K562 (cell line): ENCODE measurements around the gene ITPRID2. TPM values are rescaled to one million over a fixed set of nuclear protein-coding genes. Genes with fewer than 3 reads are reported as not detected.

Source experiments
- ATAC-seq: fragments of 200-7000 bp; cut with Tn5 transposase; 3 replicates; pipeline ENCODE4 v1.9.1; 2020; ENCODE audit warnings: moderate library complexity
- BruUV-seq: library from RNA; stranded (reverse); fragments of 400-500 nt; replicated peaks from 2 replicates; lab custom pipeline; 2021; lab: Mats Ljungman, UMichigan
- CTCF ChIA-PET: fragments of 300-600 bp; formaldehyde crosslinking; extraction: SDS; loops from one replicate; lab custom pipeline; 2021; ENCODE audit warnings: low intra/inter-chr PET ratio; lab: Yijun Ruan, JAX
- POLR2A ChIA-PET: fragments of 300-600, 350-650 bp; sonication (Branson Sonifier 250); formaldehyde crosslinking; extraction: SDS; loops from one replicate; lab custom pipeline; 2021; ENCODE audit warnings: antibody characterized with exemption, inconsistent platforms; lab: Yijun Ruan, JAX
- DNase-seq, 4 experiments: peaks; one replicate each; pipeline versions ENCODE4 v3.0.0 to v3.0.0-alpha.2; 2011 to 2018; ENCODE audit warnings: low spot score in 3 of 4, mixed read lengths in 3 of 4; ENCODE audit errors: extremely low read depth in 1 of 4
- FAIRE-seq: peaks from 2 replicates; lab custom pipeline; 2011; peaks lifted over from hg19 to GRCh38; lab: Jason Lieb, UNC
- H2AFZ ChIP-seq: 2 replicates; pipeline ENCODE4 v1.6.0; 2011; ENCODE audit warnings: low read depth, low read length, control low read depth, inconsistent platforms
- H3K27ac ChIP-seq: fragments of 200-600 bp; 3 replicates; pipeline ENCODE4 v1.8.0; 2011; ENCODE audit warnings: low read depth, mild to moderate bottlenecking, control low read depth, inconsistent platforms, low read length, moderate library complexity, mixed read lengths; ENCODE audit errors: extremely low read depth
- H3K27me3 ChIP-seq, 2 experiments: fragments of 300-600 bp in 1 of 2; 2 replicates in 1 of 2; 3 replicates in 1 of 2; pipeline versions ENCODE4 v1.6.0 to v1.8.0; 2011; ENCODE audit warnings: inconsistent platforms in 2 of 2, low read length in 2 of 2, mild to moderate bottlenecking in 1 of 2, mixed read lengths in 1 of 2, moderate library complexity in 1 of 2; ENCODE audit not compliant: control insufficient read depth in 2 of 2, insufficient read depth in 2 of 2
- H3K36me3 ChIP-seq: fragments of 300-600 bp; 3 replicates; pipeline ENCODE4 v1.8.0; 2011; ENCODE audit warnings: mild to moderate bottlenecking, low read length, inconsistent platforms; ENCODE audit not compliant: control insufficient read depth, insufficient read depth
- H3K4me1 ChIP-seq, 2 experiments: fragments of 200-600 bp in 1 of 2; replicated peaks in 1 of 2; 2 replicates in 1 of 2; 3 replicates in 1 of 2; pipeline versions ENCODE4 v1.5.1 to v1.8.0; 2011; ENCODE audit warnings: inconsistent platforms in 2 of 2, low read length in 2 of 2, mild to moderate bottlenecking in 1 of 2, mixed read lengths in 1 of 2, moderate library complexity in 1 of 2; ENCODE audit not compliant: control insufficient read depth in 2 of 2, insufficient read depth in 2 of 2
- H3K4me2 ChIP-seq: 2 replicates; pipeline ENCODE4 v1.6.1; 2011; ENCODE audit warnings: low read length, control low read depth, inconsistent platforms, mixed read lengths; ENCODE audit not compliant: insufficient read depth
- H3K4me3 ChIP-seq: fragments of 200-600 bp; sonication (generic), shearing (Covaris generic); 2 replicates; pipeline ENCODE4 v1.5.1; 2016; ENCODE audit warnings: control low read depth, inconsistent platforms
- H3K79me2 ChIP-seq: fragments of 200-600 bp; 3 replicates; pipeline ENCODE4 v1.8.0; 2011; ENCODE audit warnings: low read length, inconsistent platforms; ENCODE audit not compliant: control insufficient read depth, insufficient read depth
- H3K9ac ChIP-seq, 2 experiments: 2 replicates each; pipeline versions ENCODE4 v1.6.0 to v1.6.1; 2011; ENCODE audit warnings: low read depth in 2 of 2, low read length in 2 of 2, control low read depth in 1 of 2, inconsistent platforms in 1 of 2, mild to moderate bottlenecking in 1 of 2, mixed read lengths in 1 of 2; ENCODE audit not compliant: insufficient read depth in 1 of 2
- H3K9me1 ChIP-seq: one replicate; pipeline ENCODE4 v1.6.0; 2011; ENCODE audit warnings: inconsistent platforms, mild to moderate bottlenecking, low read length, moderate library complexity; ENCODE audit not compliant: control insufficient read depth, insufficient read depth
- H3K9me3 ChIP-seq: replicated peaks from 2 replicates; pipeline ENCODE4 v1.5.1; 2011; ENCODE audit warnings: low read depth, low read length, inconsistent platforms; ENCODE audit not compliant: control insufficient read depth, insufficient read depth
- H4K20me1 ChIP-seq: replicated peaks from 2 replicates; pipeline ENCODE4 v1.6.1; 2011; ENCODE audit warnings: low read length, inconsistent platforms, mixed read lengths; ENCODE audit not compliant: control insufficient read depth, insufficient read depth
- ARHGAP35 ChIP-seq: fragments of 450-650 bp; IDR thresholded peaks from 2 replicates; pipeline ENCODE4 v1.6.1; 2018; ENCODE audit not compliant: partially characterized antibody
- C11orf30 ChIP-seq: fragments of 450-650 bp; IDR thresholded peaks from 2 replicates; pipeline ENCODE4 v1.6.1; 2016; ENCODE audit warnings: low read depth, mild to moderate bottlenecking
- CHCHD3 ChIP-seq: fragments of 250-450 bp; sonication (Bioruptor Pico); IDR thresholded peaks from 2 replicates; pipeline ENCODE4 v2.1.2; 2022; ENCODE audit warnings: mild to moderate bottlenecking
- COPS2 ChIP-seq: fragments of 450-650 bp; conservative IDR thresholded peaks from 2 replicates; pipeline ENCODE4 v1.6.1; 2016; ENCODE audit warnings: mild to moderate bottlenecking, moderate library complexity
- CREBBP ChIP-seq: IDR thresholded peaks from one replicate; pipeline ENCODE4 v1.6.1; 2012; ENCODE audit warnings: low read depth, mild to moderate bottlenecking, control low read depth, inconsistent platforms, low read length
- HNRNPLL ChIP-seq: fragments of 200-400 bp; formaldehyde crosslinking; IDR thresholded peaks from 2 replicates; pipeline ENCODE4 v1.6.1; 2017; ENCODE audit warnings: low read length, low read depth, mild to moderate bottlenecking; ENCODE audit not compliant: poor library complexity, severe bottlenecking
- MAFF ChIP-seq: IDR thresholded peaks from 2 replicates; pipeline ENCODE4 v1.6.1; 2012; ENCODE audit warnings: low read length, improper control_type of control experiment
- NELFE ChIP-seq: IDR thresholded peaks from 2 replicates; pipeline ENCODE4 v1.6.1; 2011; ENCODE audit warnings: mild to moderate bottlenecking; ENCODE audit not compliant: insufficient read depth, insufficient read length
- RUNX1 ChIP-seq: sonication (generic); IDR thresholded peaks from 2 replicates; pipeline ENCODE4 v1.6.1; 2016; ENCODE audit warnings: antibody characterized with exemption, low read depth
- SMARCA5 ChIP-seq: fragments of 450-650 bp; IDR thresholded peaks from 2 replicates; pipeline ENCODE4 v1.6.1; 2016
- SMARCC2 ChIP-seq: fragments of 450-650 bp; IDR thresholded peaks from 2 replicates; pipeline ENCODE4 v1.6.1; 2017; ENCODE audit warnings: antibody characterized with exemption, moderate library complexity, mild to moderate bottlenecking, low read depth
- TCF7 ChIP-seq: sonication (generic); IDR thresholded peaks from 2 replicates; pipeline ENCODE4 v1.6.1; 2016; ENCODE audit warnings: antibody characterized with exemption, borderline replicate concordance
- XRCC5 ChIP-seq: fragments of 200-400 bp; formaldehyde crosslinking; IDR thresholded peaks from 2 replicates; pipeline ENCODE4 v1.6.1; 2017; ENCODE audit warnings: low read depth, mild to moderate bottlenecking, low read length
- ZFX ChIP-seq: sonication (generic); formaldehyde crosslinking; IDR thresholded peaks from 2 replicates; pipeline ENCODE4 v1.8.0; 2022; ENCODE audit warnings: mild to moderate bottlenecking, missing genetic modification reagents, moderate library complexity
- WGBS: fragments of 100-300 bp; shearing (Covaris generic); methylation state at CpG from one replicate; pipeline ENCODE4 v1.1.6; 2016; ENCODE audit warnings: low coverage, mixed read lengths; ENCODE audit not compliant: insufficient coverage; ENCODE audit errors: missing lambda C conversion rate; 5-methylcytosine and 5-hydroxymethylcytosine counted together
- in situ Hi-C: fragments of 300-500 bp; cut with MboI; formaldehyde crosslinking; loops from 4 replicates; pipeline ENCODE4 v1.15.0; 2018; ENCODE audit warnings: inconsistent platforms, mixed read lengths
- intact Hi-C: fragments of 100-400 bp; cut with micrococcal nuclease; formaldehyde crosslinking; loops from 2 replicates; pipeline ENCODE4 v1.14.2; 2022
- polyA plus RNA-seq, 8 experiments: library from polyadenylated mRNA; depleted of rRNA in 4 of 8; stranded (reverse) in 5 of 8; unstranded in 3 of 8; fragments of >200 nt; fragmentation: Nextera tagmentation in 2 of 8; fragmentation: Illumina TruSeq in 1 of 8; extraction: Ambion mirVana in 2 of 8; extraction: Trizol in 1 of 8; gene quantifications; 2 replicates each; pipeline versions ENCODE4 v1.2.1 to v1.2.3, GENCODE V29; 2011 to 2014; ENCODE audit warnings: inconsistent platforms in 1 of 8, missing spikeins in 1 of 8
- total RNA-seq, 7 experiments: library from RNA; depleted of rRNA in 6 of 7; stranded (reverse); fragments of >200 nt in 6 of 7; fragmentation: Illumina TruSeq in 2 of 7; extraction: Trizol in 2 of 7; gene quantifications; 2 replicates each; pipeline versions ENCODE4 v1.2.1 to v1.2.3, GENCODE V29; 2011 to 2021; ENCODE audit warnings: low replicate concordance in 1 of 7
- TF ChIP-seq, protein P1 (sequence below): fragments of 450-650 bp; formaldehyde crosslinking; IDR thresholded peaks from 2 replicates; pipeline ENCODE4 v1.4.0; 2020; ENCODE audit warnings: mild to moderate bottlenecking
- TF ChIP-seq, protein P2 (sequence below): fragments of 450-650 bp; conservative IDR thresholded peaks from 2 replicates; pipeline ENCODE4 v1.6.1; 2016; ENCODE audit warnings: missing genetic modification characterization, low read depth, mild to moderate bottlenecking, missing compliant biosample characterization, moderate library complexity
- TF ChIP-seq, protein P3 (sequence below): fragments of 250-450 bp; sonication (Bioruptor Pico); IDR thresholded peaks from 2 replicates; pipeline ENCODE4 v1.4.0; 2020
- TF ChIP-seq, protein P4 (sequence below): sonication (generic); formaldehyde crosslinking; IDR thresholded peaks from 2 replicates; pipeline ENCODE4 v1.8.1; 2023; ENCODE audit warnings: mild to moderate bottlenecking, missing genetic modification reagents

ITPRID2 gene
- total and polyA plus RNA-seq, 9 of the 15 experiments (the other 6 are each of a cell fraction or from before 2014, with no cell fraction given): 18.5 to 77.8 (median 52.0) TPM

DNA sequence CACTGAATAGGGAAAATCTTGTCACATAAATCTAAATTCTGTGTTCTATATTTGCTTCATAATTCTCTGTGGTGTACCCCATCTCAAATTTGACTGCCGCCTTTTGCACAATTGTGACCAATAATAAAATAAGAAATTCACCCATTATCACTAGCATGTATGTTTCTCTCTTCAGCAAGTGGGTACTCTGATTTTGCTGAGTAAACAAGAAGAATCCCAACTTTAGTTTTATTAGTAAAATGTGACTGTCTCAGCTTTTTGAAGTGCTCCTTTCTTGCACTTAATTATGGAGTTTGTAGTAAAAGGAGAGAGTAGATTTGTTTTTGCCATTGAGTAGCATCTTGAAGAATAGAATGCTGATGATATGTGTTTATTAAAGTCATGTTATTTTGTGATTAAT lies 16.1 kb downstream of the ITPRID2 start:
- DNase-seq: no peak
- no peaks in the 10 kb centered on the region for H3K27me3 ChIP-seq
- 96% methylated on average over 1 of the region's 1 CpG for WGBS
- peaks cover 90% of the 10 kb centered on the region for H3K36me3 ChIP-seq
- no peak for ATAC-seq
- H3K27ac ChIP-seq: no peak overlapping the region
- no peaks in the 10 kb centered on the region for H3K4me1 ChIP-seq
- in situ Hi-C loops (no loop called here), intact Hi-C loops (no loop called here)
- no peak for FAIRE-seq
- H3K79me2 ChIP-seq: peaks cover 20% of the 10 kb centered on the region; the same call in 2 of the 3 replicates
- H4K20me1 ChIP-seq: no peaks in the 10 kb centered on the region
- no peak overlapping the region for H2AFZ ChIP-seq
- POLR2A ChIA-PET: no interaction called here
- no peaks in the 10 kb centered on the region for H3K9me3 ChIP-seq
- CTCF ChIA-PET: no interaction called here
- H3K4me2 ChIP-seq: no peak overlapping the region
- no peaks in the 10 kb centered on the region for H3K9me1 ChIP-seq
- H3K4me3 ChIP-seq: no peak overlapping the region
- no TSS peak for BruUV-seq
- H3K9ac ChIP-seq: no peak overlapping the region
- TF ChIP-seq SMARCC2 (no peak), C11orf30 (peak; percentile 59), ARHGAP35 (no peak), NELFE (no peak), COPS2 (no peak), CREBBP (no peak), RUNX1 (no peak), ZFX (CRISPR knock-in tag) (no peak), HNRNPLL (no peak), TCF7 (no peak), CHCHD3 (CRISPR knock-in tag) (no peak), XRCC5 (no peak), SMARCA5 (no peak), MAFF (0 out of 2 replicates have a peak, but pooled peaks have one; percentile 25)
- TF ChIP-seq, protein P1, sequence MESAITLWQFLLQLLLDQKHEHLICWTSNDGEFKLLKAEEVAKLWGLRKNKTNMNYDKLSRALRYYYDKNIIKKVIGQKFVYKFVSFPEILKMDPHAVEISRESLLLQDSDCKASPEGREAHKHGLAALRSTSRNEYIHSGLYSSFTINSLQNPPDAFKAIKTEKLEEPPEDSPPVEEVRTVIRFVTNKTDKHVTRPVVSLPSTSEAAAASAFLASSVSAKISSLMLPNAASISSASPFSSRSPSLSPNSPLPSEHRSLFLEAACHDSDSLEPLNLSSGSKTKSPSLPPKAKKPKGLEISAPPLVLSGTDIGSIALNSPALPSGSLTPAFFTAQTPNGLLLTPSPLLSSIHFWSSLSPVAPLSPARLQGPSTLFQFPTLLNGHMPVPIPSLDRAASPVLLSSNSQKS (CRISPR knock-in tag): no peak
- TF ChIP-seq, protein P2, sequence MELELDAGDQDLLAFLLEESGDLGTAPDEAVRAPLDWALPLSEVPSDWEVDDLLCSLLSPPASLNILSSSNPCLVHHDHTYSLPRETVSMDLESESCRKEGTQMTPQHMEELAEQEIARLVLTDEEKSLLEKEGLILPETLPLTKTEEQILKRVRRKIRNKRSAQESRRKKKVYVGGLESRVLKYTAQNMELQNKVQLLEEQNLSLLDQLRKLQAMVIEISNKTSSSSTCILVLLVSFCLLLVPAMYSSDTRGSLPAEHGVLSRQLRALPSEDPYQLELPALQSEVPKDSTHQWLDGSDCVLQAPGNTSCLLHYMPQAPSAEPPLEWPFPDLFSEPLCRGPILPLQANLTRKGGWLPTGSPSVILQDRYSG (tag): no peak
- TF ChIP-seq, protein P3, sequence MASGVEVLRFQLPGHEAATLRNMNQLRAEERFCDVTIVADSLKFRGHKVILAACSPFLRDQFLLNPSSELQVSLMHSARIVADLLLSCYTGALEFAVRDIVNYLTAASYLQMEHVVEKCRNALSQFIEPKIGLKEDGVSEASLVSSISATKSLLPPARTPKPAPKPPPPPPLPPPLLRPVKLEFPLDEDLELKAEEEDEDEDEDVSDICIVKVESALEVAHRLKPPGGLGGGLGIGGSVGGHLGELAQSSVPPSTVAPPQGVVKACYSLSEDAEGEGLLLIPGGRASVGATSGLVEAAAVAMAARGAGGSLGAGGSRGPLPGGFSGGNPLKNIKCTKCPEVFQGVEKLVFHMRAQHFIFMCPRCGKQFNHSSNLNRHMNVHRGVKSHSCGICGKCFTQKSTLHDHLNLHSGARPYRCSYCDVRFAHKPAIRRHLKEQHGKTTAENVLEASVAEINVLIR (CRISPR knock-in tag): no peak
- TF ChIP-seq, protein P4, sequence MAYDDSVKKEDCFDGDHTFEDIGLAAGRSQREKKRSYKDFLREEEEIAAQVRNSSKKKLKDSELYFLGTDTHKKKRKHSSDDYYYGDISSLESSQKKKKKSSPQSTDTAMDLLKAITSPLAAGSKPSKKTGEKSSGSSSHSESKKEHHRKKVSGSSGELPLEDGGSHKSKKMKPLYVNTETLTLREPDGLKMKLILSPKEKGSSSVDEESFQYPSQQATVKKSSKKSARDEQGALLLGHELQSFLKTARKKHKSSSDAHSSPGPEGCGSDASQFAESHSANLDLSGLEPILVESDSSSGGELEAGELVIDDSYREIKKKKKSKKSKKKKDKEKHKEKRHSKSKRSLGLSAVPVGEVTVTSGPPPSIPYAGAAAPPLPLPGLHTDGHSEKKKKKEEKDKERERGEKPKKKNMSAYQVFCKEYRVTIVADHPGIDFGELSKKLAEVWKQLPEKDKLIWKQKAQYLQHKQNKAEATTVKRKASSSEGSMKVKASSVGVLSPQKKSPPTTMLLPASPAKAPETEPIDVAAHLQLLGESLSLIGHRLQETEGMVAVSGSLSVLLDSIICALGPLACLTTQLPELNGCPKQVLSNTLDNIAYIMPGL: no peak
